ENCODE results near the gene AAK1. TPM values are rescaled to one million over a fixed set of nuclear protein-coding genes. Genes with fewer than 3 reads are reported as not detected.
"Not testable (repeated sequence)": the region's sequence is repeated elsewhere in the genome, so short reads cannot be mapped to it uniquely, and the experiment has no call there.

AAK1 gene
- total RNA-seq, 1 donor from 2014 or later: 68.2 TPM

DNA sequence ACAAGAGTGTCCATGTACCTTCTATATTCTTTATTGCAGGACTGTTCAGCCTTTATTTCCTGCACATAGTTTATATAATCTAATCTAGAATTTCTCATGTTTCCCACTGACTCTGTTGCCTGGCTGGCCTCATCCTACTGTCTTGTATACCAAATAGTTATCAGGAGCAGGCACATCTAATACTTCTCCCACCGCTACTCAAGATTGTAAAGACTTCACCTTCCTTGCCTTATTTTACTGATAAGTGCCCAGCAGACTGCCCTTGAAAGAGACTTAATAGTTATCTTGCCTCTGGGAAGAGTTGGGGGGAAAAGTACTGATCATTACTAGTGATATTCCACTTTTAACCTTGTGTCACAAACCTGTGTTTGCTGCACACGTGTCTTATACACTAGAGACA is 26.1 kb upstream of the AAK1 start:
- Mint-ChIP-seq H3K4me3 (ENCODE audit: unreplicated experiment) (no peak overlapping the region), H3K9me3 (ENCODE audit: unreplicated experiment) (no peaks in the 10 kb centered on the region), H3K36me3 (ENCODE audit: unreplicated experiment) (peaks cover 5% of the 10 kb centered on the region), H3K27ac (ENCODE audit: unreplicated experiment) (no peak overlapping the region), H3K4me1 (ENCODE audit: low read depth, unreplicated experiment) (no peaks in the 10 kb centered on the region), H3K27me3 (ENCODE audit: unreplicated experiment) (no peaks in the 10 kb centered on the region)
- DNase-seq: no peak
- TF ChIP-seq, protein P1, sequence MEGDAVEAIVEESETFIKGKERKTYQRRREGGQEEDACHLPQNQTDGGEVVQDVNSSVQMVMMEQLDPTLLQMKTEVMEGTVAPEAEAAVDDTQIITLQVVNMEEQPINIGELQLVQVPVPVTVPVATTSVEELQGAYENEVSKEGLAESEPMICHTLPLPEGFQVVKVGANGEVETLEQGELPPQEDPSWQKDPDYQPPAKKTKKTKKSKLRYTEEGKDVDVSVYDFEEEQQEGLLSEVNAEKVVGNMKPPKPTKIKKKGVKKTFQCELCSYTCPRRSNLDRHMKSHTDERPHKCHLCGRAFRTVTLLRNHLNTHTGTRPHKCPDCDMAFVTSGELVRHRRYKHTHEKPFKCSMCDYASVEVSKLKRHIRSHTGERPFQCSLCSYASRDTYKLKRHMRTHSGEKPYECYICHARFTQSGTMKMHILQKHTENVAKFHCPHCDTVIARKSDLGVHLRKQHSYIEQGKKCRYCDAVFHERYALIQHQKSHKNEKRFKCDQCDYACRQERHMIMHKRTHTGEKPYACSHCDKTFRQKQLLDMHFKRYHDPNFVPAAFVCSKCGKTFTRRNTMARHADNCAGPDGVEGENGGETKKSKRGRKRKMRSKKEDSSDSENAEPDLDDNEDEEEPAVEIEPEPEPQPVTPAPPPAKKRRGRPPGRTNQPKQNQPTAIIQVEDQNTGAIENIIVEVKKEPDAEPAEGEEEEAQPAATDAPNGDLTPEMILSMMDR (IDR thresholded peaks at IDR 0.05; ENCODE audit: partially characterized antibody, unreplicated experiment): no peak

DNA sequence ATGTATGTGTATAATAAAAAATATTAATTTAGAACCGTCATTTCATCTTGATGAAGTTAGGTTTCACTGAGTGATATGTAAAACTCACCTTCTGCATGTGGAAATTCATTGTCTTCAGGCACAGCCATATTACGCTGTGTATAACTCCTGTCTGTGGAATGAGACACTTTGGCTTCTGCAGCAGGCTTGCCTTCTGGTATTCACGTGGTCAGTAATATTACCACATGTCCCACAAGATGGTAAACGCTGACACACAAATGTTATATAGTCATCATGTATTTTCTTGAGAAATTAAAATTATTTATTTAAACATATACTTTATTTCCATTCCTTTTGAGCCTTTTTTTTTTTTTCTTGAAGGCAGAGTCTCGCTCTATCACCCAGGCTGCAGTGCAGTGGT is 25.1 kb upstream of the AAK1 start:
- H3K36me3 Mint-ChIP-seq (ENCODE audit: unreplicated experiment): peaks cover 5% of the 10 kb centered on the region
- no peak for DNase-seq
- no peak overlapping the region for H3K27ac Mint-ChIP-seq (ENCODE audit: unreplicated experiment)
- H3K27me3 Mint-ChIP-seq (ENCODE audit: unreplicated experiment): no peaks in the 10 kb centered on the region
- no peak overlapping the region for H3K4me3 Mint-ChIP-seq (ENCODE audit: unreplicated experiment)
- TF ChIP-seq, protein P1 (IDR thresholded peaks at IDR 0.05; ENCODE audit: partially characterized antibody, unreplicated experiment): no peak
- no peaks in the 10 kb centered on the region for H3K9me3 Mint-ChIP-seq (ENCODE audit: unreplicated experiment)
- no peaks in the 10 kb centered on the region for H3K4me1 Mint-ChIP-seq (ENCODE audit: low read depth, unreplicated experiment)

DNA sequence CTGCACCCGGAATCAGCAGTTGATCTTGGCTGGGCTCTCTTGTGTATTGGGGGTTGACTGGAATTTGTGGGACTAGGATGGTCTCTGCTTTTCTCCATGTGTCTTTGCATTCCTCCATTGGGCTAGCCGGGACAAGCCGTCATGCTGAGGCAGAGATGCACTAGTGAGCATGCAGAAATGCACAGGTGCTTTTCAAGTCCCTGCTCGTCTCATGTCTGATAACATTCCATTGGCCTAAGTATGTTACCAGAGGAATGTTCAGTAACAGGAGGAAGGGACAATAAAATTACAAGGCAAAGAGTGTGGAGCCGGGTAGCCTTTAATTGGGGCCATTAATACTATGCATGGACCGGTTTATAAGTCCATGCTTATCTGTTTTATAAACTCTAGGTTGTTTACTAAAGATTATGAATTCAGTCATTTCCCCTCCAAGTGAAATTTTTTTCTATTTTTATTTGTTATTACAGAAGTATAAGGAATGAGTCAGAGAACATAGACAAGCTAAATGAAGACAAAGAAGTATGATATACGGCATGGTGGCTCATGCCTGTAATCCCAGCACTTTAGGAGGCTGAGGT is 24.4 kb upstream of the AAK1 start:
- Mint-ChIP-seq H3K9me3 (ENCODE audit: unreplicated experiment) (no peaks in the 10 kb centered on the region), H3K4me1 (ENCODE audit: low read depth, unreplicated experiment) (no peaks in the 10 kb centered on the region), H3K27ac (ENCODE audit: unreplicated experiment) (no peak overlapping the region), H3K36me3 (ENCODE audit: unreplicated experiment) (peaks cover 5% of the 10 kb centered on the region), H3K4me3 (ENCODE audit: unreplicated experiment) (no peak overlapping the region), H3K27me3 (ENCODE audit: unreplicated experiment) (no peaks in the 10 kb centered on the region)
- no peak for DNase-seq
- TF ChIP-seq, protein P1 (IDR thresholded peaks at IDR 0.05; ENCODE audit: partially characterized antibody, unreplicated experiment): no peak

DNA sequence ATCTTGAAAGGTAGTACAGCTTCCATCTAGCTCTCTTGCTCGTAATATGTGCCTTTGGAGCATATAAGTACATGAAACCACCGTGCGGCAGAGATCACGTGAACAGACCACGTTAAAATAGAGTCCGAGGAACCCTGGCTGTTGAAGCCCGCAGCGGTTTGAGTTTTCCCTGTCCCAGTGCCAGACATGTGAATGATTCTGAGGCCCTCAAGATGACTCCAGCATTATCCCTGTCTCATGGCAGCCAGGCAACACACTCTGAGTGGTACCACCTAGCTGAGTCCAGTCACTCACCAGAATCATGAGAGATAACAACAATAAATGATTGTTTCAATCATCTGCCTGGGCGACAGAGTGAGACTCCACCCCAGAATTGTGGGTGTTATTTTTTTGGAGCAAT is 21.6 kb upstream of the AAK1 start:
- H3K27me3 Mint-ChIP-seq (ENCODE audit: unreplicated experiment): no peaks in the 10 kb centered on the region
- no peak for DNase-seq
- no peaks in the 10 kb centered on the region for H3K36me3 Mint-ChIP-seq (ENCODE audit: unreplicated experiment)
- H3K9me3 Mint-ChIP-seq (ENCODE audit: unreplicated experiment): no peaks in the 10 kb centered on the region
- H3K27ac Mint-ChIP-seq (ENCODE audit: unreplicated experiment): no peak overlapping the region
- H3K4me1 Mint-ChIP-seq (ENCODE audit: low read depth, unreplicated experiment): no peaks in the 10 kb centered on the region
- TF ChIP-seq, protein P1 (IDR thresholded peaks at IDR 0.05; ENCODE audit: partially characterized antibody, unreplicated experiment): no peak
- no peak overlapping the region for H3K4me3 Mint-ChIP-seq (ENCODE audit: unreplicated experiment)

DNA sequence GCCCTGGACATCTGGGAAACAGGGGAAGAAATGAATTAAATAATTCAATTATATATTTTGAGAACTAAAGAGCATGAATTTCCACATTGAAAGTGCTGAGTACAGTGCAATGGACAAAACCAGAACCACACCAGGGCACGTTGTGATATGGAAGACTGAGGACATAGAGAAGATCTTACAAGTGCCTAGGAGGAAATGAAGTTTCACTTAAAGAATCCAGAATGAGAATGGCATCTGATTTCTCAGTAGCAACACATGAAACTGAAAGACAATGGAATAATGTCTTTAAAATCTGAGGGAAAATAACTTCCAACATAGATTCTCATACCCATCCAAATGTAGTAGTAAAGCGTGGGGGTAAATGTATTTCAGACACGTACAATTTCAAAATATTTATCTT is 20.3 kb upstream of the AAK1 start:
- Mint-ChIP-seq H3K4me3 (ENCODE audit: unreplicated experiment) (no peak overlapping the region), H3K36me3 (ENCODE audit: unreplicated experiment) (no peaks in the 10 kb centered on the region), H3K9me3 (ENCODE audit: unreplicated experiment) (peaks cover 3% of the 10 kb centered on the region), H3K27me3 (ENCODE audit: unreplicated experiment) (no peaks in the 10 kb centered on the region), H3K27ac (ENCODE audit: unreplicated experiment) (no peak overlapping the region), H3K4me1 (ENCODE audit: low read depth, unreplicated experiment) (no peaks in the 10 kb centered on the region)
- DNase-seq: no peak
- TF ChIP-seq, protein P1 (IDR thresholded peaks at IDR 0.05; ENCODE audit: partially characterized antibody, unreplicated experiment): no peak

DNA sequence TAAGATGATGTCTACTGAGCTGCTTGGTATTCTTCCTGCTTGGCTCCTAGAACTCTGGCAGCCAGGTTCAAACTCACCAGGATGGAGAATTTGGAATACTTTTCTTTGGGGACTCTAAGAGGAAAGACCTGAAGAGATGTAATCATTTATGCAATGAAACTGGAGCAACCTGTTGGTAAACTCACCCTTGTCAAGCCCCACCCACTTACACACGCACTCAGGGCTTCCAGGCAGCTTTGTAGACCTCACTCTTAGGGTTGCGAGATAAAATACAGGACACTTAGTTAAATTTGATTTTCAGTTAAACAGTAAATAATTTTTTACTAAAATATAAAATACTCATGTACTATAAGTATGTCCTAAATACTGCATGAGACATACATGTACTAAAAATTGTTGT is 19.0 kb upstream of the AAK1 start:
- not testable (repeated sequence) for H3K4me3 Mint-ChIP-seq (ENCODE audit: unreplicated experiment); H3K36me3 Mint-ChIP-seq (ENCODE audit: unreplicated experiment); H3K9me3 Mint-ChIP-seq (ENCODE audit: unreplicated experiment); H3K4me1 Mint-ChIP-seq (ENCODE audit: low read depth, unreplicated experiment); H3K27ac Mint-ChIP-seq (ENCODE audit: unreplicated experiment); DNase-seq; H3K27me3 Mint-ChIP-seq (ENCODE audit: unreplicated experiment)
